K562 (cell line): ENCODE measurements around the gene LTA4H. TPM values are rescaled to one million over a fixed set of nuclear protein-coding genes. Genes with fewer than 3 reads are reported as not detected.

Source experiments
- BRD9 ChIP-seq: fragments of 450-650 bp; IDR thresholded peaks from 2 replicates; pipeline ENCODE4 v1.6.1; 2018; ENCODE audit warnings: low read depth; ENCODE audit not compliant: partially characterized antibody
- E2F1 ChIP-seq: sonication (generic); formaldehyde crosslinking; IDR thresholded peaks from 2 replicates; pipeline ENCODE4 v1.8.1; 2023; ENCODE audit warnings: mild to moderate bottlenecking, missing genetic modification reagents, moderate library complexity
- EP300 ChIP-seq: IDR thresholded peaks from 2 replicates; pipeline ENCODE4 v1.6.1; 2012; ENCODE audit warnings: low read length, improper control_type of control experiment
- ETV6 ChIP-seq, 3 experiments: fragments of 150-350 bp in 1 of 3; sonication (generic) in 1 of 3; formaldehyde crosslinking in 1 of 3; IDR thresholded peaks; 2 replicates each; pipeline versions ENCODE4 v1.6.1 to v1.8.0; 2014 to 2022; ENCODE audit warnings: borderline replicate concordance in 2 of 3, low read depth in 2 of 3, antibody characterized with exemption in 1 of 3, low read length in 1 of 3, mild to moderate bottlenecking in 1 of 3, missing genetic modification reagents in 1 of 3
- HNRNPK ChIP-seq: fragments of 200-400 bp; formaldehyde crosslinking; IDR thresholded peaks from one replicate; pipeline ENCODE4 v1.6.1; 2018; ENCODE audit warnings: mild to moderate bottlenecking, low read depth, low read length; ENCODE audit not compliant: poor library complexity, severe bottlenecking
- IRF9 ChIP-seq: fragments of 450-650 bp; IDR thresholded peaks from 2 replicates; pipeline ENCODE4 v1.6.1; 2016; ENCODE audit warnings: missing biosample characterization, missing genetic modification characterization
- MYBL2 ChIP-seq, 2 experiments: fragments of 450-650 bp in 1 of 2; sonication (generic) in 1 of 2; formaldehyde crosslinking in 1 of 2; IDR thresholded peaks; 2 replicates each; pipeline versions ENCODE4 v1.6.1 to v1.8.1; 2017 to 2022; ENCODE audit warnings: borderline replicate concordance in 1 of 2, inconsistent platforms in 1 of 2, low read depth in 1 of 2, mild to moderate bottlenecking in 1 of 2, missing genetic modification reagents in 1 of 2, moderate library complexity in 1 of 2
- SMARCE1 ChIP-seq: fragments of 450-650 bp; IDR thresholded peaks from 2 replicates; pipeline ENCODE4 v1.7.1; 2016; ENCODE audit warnings: mild to moderate bottlenecking
- SPI1 ChIP-seq: IDR thresholded peaks from 2 replicates; pipeline ENCODE4 v1.6.1; 2011; ENCODE audit warnings: low read depth, low read length, control low read depth, borderline replicate concordance
- TBL1XR1 ChIP-seq, 2 experiments: IDR thresholded peaks; 2 replicates each; pipeline ENCODE4 v1.6.1; 2012; ENCODE audit warnings: improper control_type of control experiment in 2 of 2, low read length in 2 of 2, mild to moderate bottlenecking in 1 of 2
- ZBTB17 ChIP-seq: fragments of 450-650 bp; formaldehyde crosslinking; IDR thresholded peaks from 2 replicates; pipeline ENCODE4 v1.4.0; 2020; ENCODE audit warnings: mild to moderate bottlenecking
- ZBTB34 ChIP-seq: fragments of 250-450 bp; sonication (Bioruptor Pico); IDR thresholded peaks from 2 replicates; pipeline ENCODE4 v1.8.0; 2021; ENCODE audit warnings: mild to moderate bottlenecking, moderate library complexity
- ZEB2 ChIP-seq: fragments of 450-650 bp; IDR thresholded peaks from 2 replicates; pipeline ENCODE4 v1.6.1; 2016
- ZNF347 ChIP-seq: fragments of 450-650 bp; formaldehyde crosslinking; IDR thresholded peaks from 2 replicates; pipeline ENCODE4 v1.4.0; 2020; ENCODE audit warnings: low read depth, mild to moderate bottlenecking, moderate library complexity
- ZNF395 ChIP-seq: fragments of 200-800 bp; sonication (Bioruptor generic); IDR thresholded peaks from 2 replicates; pipeline ENCODE4 v1.6.1; 2017; ENCODE audit warnings: missing genetic modification characterization, missing compliant biosample characterization
- ZNF507 ChIP-seq: conservative IDR thresholded peaks from 2 replicates; pipeline ENCODE4 v1.6.1; 2017; ENCODE audit warnings: missing genetic modification characterization, missing compliant biosample characterization
- ZNF785 ChIP-seq: fragments of 250-450 bp; sonication (Bioruptor Pico); IDR thresholded peaks from 2 replicates; pipeline ENCODE4 v1.4.0; 2020; ENCODE audit warnings: mild to moderate bottlenecking
- polyA plus RNA-seq, 8 experiments: library from polyadenylated mRNA; depleted of rRNA in 4 of 8; stranded (reverse) in 5 of 8; unstranded in 3 of 8; fragments of >200 nt; fragmentation: Nextera tagmentation in 2 of 8; fragmentation: Illumina TruSeq in 1 of 8; extraction: Ambion mirVana in 2 of 8; extraction: Trizol in 1 of 8; gene quantifications; 2 replicates each; pipeline versions ENCODE4 v1.2.1 to v1.2.3, GENCODE V29; 2011 to 2014; ENCODE audit warnings: inconsistent platforms in 1 of 8, missing spikeins in 1 of 8
- total RNA-seq, 7 experiments: library from RNA; depleted of rRNA in 6 of 7; stranded (reverse); fragments of >200 nt in 6 of 7; fragmentation: Illumina TruSeq in 2 of 7; extraction: Trizol in 2 of 7; gene quantifications; 2 replicates each; pipeline versions ENCODE4 v1.2.1 to v1.2.3, GENCODE V29; 2011 to 2021; ENCODE audit warnings: low replicate concordance in 1 of 7

LTA4H gene
- total and polyA plus RNA-seq, 9 of the 15 experiments (the other 6 are each of a cell fraction or from before 2014, with no cell fraction given): 25.2 to 58.1 (median 40.5) TPM

- TF ChIP-seq E2F1: no peak
- TF ChIP-seq ZNF507 (tag): no peak
- no peak for TF ChIP-seq SMARCE1
- TF ChIP-seq ZNF347 (CRISPR knock-in tag): no peak
- TF ChIP-seq IRF9 (tag): no peak
- no peak for TF ChIP-seq ZNF785 (CRISPR knock-in tag)
- TF ChIP-seq MYBL2 (IDR thresholded peaks at IDR 0.05; ENCODE audit: low read depth): no peak
- no peak for TF ChIP-seq MYBL2 (CRISPR knock-in tag; IDR thresholded peaks at IDR 0.05; ENCODE audit: borderline replicate concordance)
- no peak for TF ChIP-seq HNRNPK
- TF ChIP-seq SPI1: no peak
- peak; percentile 19 to 97; a peak in 3 of 4 replicates for TF ChIP-seq TBL1XR1 (IDR thresholded peaks at IDR 0.05; ENCODE audit: low read length in 2 of 2)
- TF ChIP-seq ZEB2: 0 out of 2 replicates have a peak, but pooled peaks have one; percentile 47
- no peak for TF ChIP-seq ZBTB17
- TF ChIP-seq BRD9: peak; percentile 96
- no peak for TF ChIP-seq ETV6 (IDR thresholded peaks at IDR 0.05; ENCODE audit: borderline replicate concordance in 1 of 2, low read depth in 2 of 2, low read length in 1 of 2)
- no peak for TF ChIP-seq ETV6 (CRISPR knock-in tag; IDR thresholded peaks at IDR 0.05; ENCODE audit: borderline replicate concordance)
- TF ChIP-seq ZBTB34 (CRISPR knock-in tag): no peak
- peak; percentile 56 for TF ChIP-seq EP300
- TF ChIP-seq ZNF395: peak; percentile 84
Observed at GRCh38 chr12:96035283-96036236, at the start of gene LTA4H (continued).
